Testis (tissue), 3 donors: ENCODE results near the gene SLC44A5. TPM values are rescaled to one million over a fixed set of nuclear protein-coding genes. Genes with fewer than 3 reads are reported as not detected.
"Not testable (repeated sequence)": the region's sequence is repeated elsewhere in the genome, so short reads cannot be mapped to it uniquely, and the experiment has no call there.

Experiments used
- DNase-seq: peaks from one replicate; pipeline ENCODE4 v3.0.0-alpha.2; 2019
- H3K27ac ChIP-seq, 2 donors: fragments of 200-600 bp; sonication (generic); one replicate each; pipeline ENCODE4 v1.5.1; 2019
- H3K27me3 ChIP-seq: fragments of 200-600 bp; sonication (generic); one replicate; pipeline ENCODE4 v1.5.1; 2019
- H3K36me3 ChIP-seq: fragments of 200-600 bp; sonication (generic); one replicate; pipeline ENCODE4 v1.5.1; 2017; ENCODE audit warnings: low read depth; ENCODE audit errors: missing control alignments
- H3K4me1 ChIP-seq: fragments of 200-600 bp; sonication (generic); one replicate; pipeline ENCODE4 v1.5.1; 2019
- H3K4me3 ChIP-seq, 2 donors: fragments of 200-600 bp; sonication (generic); one replicate each; pipeline ENCODE4 v1.5.1; 2017 to 2019
- H3K9me3 ChIP-seq: fragments of 200-600 bp; sonication (generic); one replicate; pipeline ENCODE4 v1.5.1; 2017
- CTCF ChIP-seq, 3 experiments: fragments of 450-650 bp in 2 of 3; fragments of 200-600 bp in 1 of 3; sonication (generic) in 1 of 3; IDR thresholded peaks; one replicate each; pipeline ENCODE4 v1.5.1; 2016 to 2019; ENCODE audit warnings: antibody characterized with exemption in 3 of 3, mild to moderate bottlenecking in 2 of 3, moderate library complexity in 1 of 3
- POLR2A ChIP-seq: fragments of 450-650 bp; IDR thresholded peaks from one replicate; pipeline ENCODE4 v1.6.1; 2017; ENCODE audit warnings: antibody characterized with exemption, mild to moderate bottlenecking, moderate library complexity
- WGBS, 2 donors: methylation state at CpG; one replicate each; pipeline ENCODE4 v1.1.5; 2018; 5-methylcytosine and 5-hydroxymethylcytosine counted together
- intact Hi-C: fragments of 100-400 bp; cut with DNase I; formaldehyde crosslinking; loops from one replicate; pipeline ENCODE4 v1.15.1; 2023; ENCODE audit warnings: low total_unique reads
- polyA plus RNA-seq: library from polyadenylated mRNA; stranded (reverse); fragments of 350-450 nt; fragmentation: Illumina TruSeq; extraction: RNeasy Lipid Tissue Mini Kit (QIAGEN cat#74804); gene quantifications from one replicate; pipeline ENCODE4 v1.2.3, GENCODE V29; 2014; ENCODE audit warnings: low read depth, low replicate concordance; ENCODE audit not compliant: insufficient read depth
- total RNA-seq, 2 donors: library from RNA; depleted of rRNA; stranded (reverse); fragments of >200 nt; gene quantifications; one replicate each; pipeline ENCODE4 v1.2.3, GENCODE V29; 2016

Gene SLC44A5
- total and polyA plus RNA-seq, 3 donors from 2014 or later, result 4.9 to 10.6 (median 4.9) TPM

GRCh38 chr1:75613916-75614315 lies 3.0 kb upstream of the SLC44A5 start:
- no peak overlapping the region for H3K4me3 ChIP-seq
- TF ChIP-seq CTCF (IDR thresholded peaks at IDR 0.05), result no peak
- no peak for TF ChIP-seq POLR2A
- WGBS, 2 donors, result 38 to 42% methylated on average over 5 of the region's 5 CpGs
- H3K9me3 ChIP-seq, result no peaks in the 10 kb centered on the region
- peaks cover 14% of the 10 kb centered on the region for H3K4me1 ChIP-seq
- no peaks in the 10 kb centered on the region for H3K36me3 ChIP-seq
- no peaks in the 10 kb centered on the region for H3K27me3 ChIP-seq
- no peak for DNase-seq
- intact Hi-C loops, result no loop called here
- no peak overlapping the region for H3K27ac ChIP-seq

- no peak for TF ChIP-seq POLR2A
- no peak for TF ChIP-seq CTCF (IDR thresholded peaks at IDR 0.05)
- no peak for DNase-seq
- no peak overlapping the region for H3K27ac ChIP-seq
- H3K36me3 ChIP-seq, result no peaks in the 10 kb centered on the region
- no peak overlapping the region for H3K4me3 ChIP-seq
- 68 to 77% methylated on average over 3 of the region's 3 CpGs for WGBS, 2 donors
- no peaks in the 10 kb centered on the region for H3K27me3 ChIP-seq
- H3K4me1 ChIP-seq, result peaks cover 14% of the 10 kb centered on the region
- intact Hi-C loops, result no loop called here
- no peaks in the 10 kb centered on the region for H3K9me3 ChIP-seq
Observed at GRCh38 chr1:75612976-75613375, 2.1 kb upstream of the SLC44A5 start.

- Histone ChIP-seq H3K36me3 (no peaks in the 10 kb centered on the region), H3K27me3 (no peaks in the 10 kb centered on the region), H3K4me1 (no peaks in the 10 kb centered on the region), H3K9me3 (no peaks in the 10 kb centered on the region), H3K27ac (no peak overlapping the region), H3K4me3 (no peak overlapping the region)
- no peak for DNase-seq
- intact Hi-C loops, result no loop called here
- WGBS, 2 donors, result 43 to 45% methylated on average over 2 of the region's 2 CpGs
- TF ChIP-seq CTCF (IDR thresholded peaks at IDR 0.05) (no peak), POLR2A (no peak)
Observed at GRCh38 chr1:75602486-75602885, 8.4 kb downstream of the SLC44A5 start.

GRCh38 chr1:75600781-75601180 lies 10.1 kb downstream of the SLC44A5 start:
- H3K36me3 ChIP-seq, result no peaks in the 10 kb centered on the region
- no peaks in the 10 kb centered on the region for H3K9me3 ChIP-seq
- WGBS, 2 donors, result 83 to 87% methylated on average over 1 of the region's 1 CpG
- TF ChIP-seq CTCF (IDR thresholded peaks at IDR 0.05) (no peak), POLR2A (no peak)
- H3K4me1 ChIP-seq, result no peaks in the 10 kb centered on the region
- H3K27ac ChIP-seq, result no peak overlapping the region
- intact Hi-C loops, result no loop called here
- no peak for DNase-seq
- H3K27me3 ChIP-seq, result no peaks in the 10 kb centered on the region
- H3K4me3 ChIP-seq, result no peak overlapping the region

- WGBS, 2 donors, result 88 to 90% methylated on average over 3 of the region's 3 CpGs
- Histone ChIP-seq H3K27me3 (no peaks in the 10 kb centered on the region), H3K4me3 (no peak overlapping the region), H3K36me3 (no peaks in the 10 kb centered on the region), H3K4me1 (no peaks in the 10 kb centered on the region), H3K27ac (no peak overlapping the region), H3K9me3 (no peaks in the 10 kb centered on the region)
- intact Hi-C loops, result no loop called here
- no peak for DNase-seq
- TF ChIP-seq POLR2A (no peak), CTCF (IDR thresholded peaks at IDR 0.05) (no peak)
Observed at GRCh38 chr1:75594327-75594726, 16.6 kb downstream of the SLC44A5 start.

- H3K4me3 ChIP-seq, H3K27me3 ChIP-seq, intact Hi-C loops, DNase-seq, H3K9me3 ChIP-seq, H3K36me3 ChIP-seq, H3K27ac ChIP-seq, H3K4me1 ChIP-seq: not testable (repeated sequence)
- 79 to 80% methylated on average over 3 of the region's 3 CpGs for WGBS, 2 donors
Observed at GRCh38 chr1:75593457-75593856, 17.5 kb downstream of the SLC44A5 start.
